ENCODE data around the gene FILIP1L.
"Not testable (repeated sequence)": the region's sequence is repeated elsewhere in the genome, so short reads cannot be mapped to it uniquely, and the experiment has no call there.

Gene FILIP1L

GRCh38 chr3:100096866-100097265 lies 17.4 kb downstream of the FILIP1L start:
- no peak for DNase-seq

- not testable (repeated sequence) for DNase-seq
These were observed 18.0 kb downstream of the FILIP1L start for GRCh38 chr3:100096286-100096685.

GRCh38 chr3:100093831-100094230 lies 20.5 kb downstream of the FILIP1L start:
- no peak for DNase-seq

GRCh38 chr3:100090669-100091005 lies 23.7 kb downstream of the FILIP1L start:
- DNase-seq, result no peak

GRCh38 chr3:100089812-100090668 lies 24.3 kb downstream of the FILIP1L start:
- no peak for DNase-seq

- DNase-seq, result no peak
These were observed 25.4 kb downstream of the FILIP1L start for GRCh38 chr3:100088735-100089368.

- no peak for DNase-seq
These were observed 27.1 kb downstream of the FILIP1L start for GRCh38 chr3:100087198-100087597.

- no peak for DNase-seq
These were observed 27.9 kb downstream of the FILIP1L start for GRCh38 chr3:100086401-100086800.

GRCh38 chr3:100084100-100084806 lies 30.0 kb downstream of the FILIP1L start:
- no peak for DNase-seq

GRCh38 chr3:100083209-100083608 lies 31.1 kb downstream of the FILIP1L start:
- no peak for DNase-seq

- DNase-seq, result no peak
These were observed 31.6 kb downstream of the FILIP1L start for GRCh38 chr3:100082714-100083113.

GRCh38 chr3:100081986-100082692 lies 32.2 kb downstream of the FILIP1L start:
- DNase-seq, result no peak

- no peak for DNase-seq
These were observed 33.0 kb downstream of the FILIP1L start for GRCh38 chr3:100081311-100081710.

GRCh38 chr3:100080573-100080972 lies 33.7 kb downstream of the FILIP1L start:
- no peak for DNase-seq

GRCh38 chr3:100079328-100079727 lies 35.0 kb downstream of the FILIP1L start:
- DNase-seq, result no peak

- no peak for DNase-seq
These were observed 37.4 kb downstream of the FILIP1L start for GRCh38 chr3:100076731-100077529.

- DNase-seq, result no peak
These were observed 38.2 kb downstream of the FILIP1L start for GRCh38 chr3:100075851-100076730.

GRCh38 chr3:100075196-100075595 lies 39.1 kb downstream of the FILIP1L start:
- DNase-seq, result no peak

- DNase-seq, result peak; percentile 13
These were observed 40.5 kb downstream of the FILIP1L start for GRCh38 chr3:100073714-100074307.

- DNase-seq, result no peak
These were observed 41.1 kb downstream of the FILIP1L start for GRCh38 chr3:100073049-100073713.
